Measurements from ENCODE around the gene PSMG4.

The PSMG4 gene

DNA sequence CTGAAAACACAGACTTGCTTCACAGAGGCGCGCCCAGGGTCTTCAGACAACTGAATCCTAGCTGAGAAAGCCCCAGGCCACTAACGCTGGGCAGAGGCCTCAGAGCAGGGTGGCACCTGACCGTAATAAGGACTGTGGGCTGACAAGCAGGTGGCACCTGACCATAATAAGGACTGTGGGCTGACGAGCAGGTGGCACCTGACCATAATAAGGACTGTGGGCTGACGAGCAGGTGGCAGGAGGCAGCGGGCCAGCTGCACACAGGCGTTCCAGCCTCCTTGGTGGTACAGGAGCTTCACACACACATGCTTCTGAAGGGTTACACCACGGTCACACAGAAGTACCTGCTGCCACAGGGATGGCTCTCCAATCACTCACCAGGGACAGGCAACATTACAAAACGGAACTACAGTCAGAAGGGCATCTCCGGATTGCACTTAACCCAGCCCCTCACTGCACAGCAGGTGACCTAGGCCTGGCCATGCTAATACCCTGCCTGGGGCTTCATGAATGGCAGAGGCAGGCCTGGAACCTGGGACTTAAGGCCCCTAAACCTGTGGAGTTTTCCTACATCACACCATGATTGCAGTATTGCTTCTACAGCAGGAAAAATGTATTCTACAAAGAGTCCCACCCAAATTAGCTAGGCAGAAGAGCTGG lies 50.8 kb downstream of the PSMG4 start:
- H3K36me3 ChIP-seq (ENCODE audit: insufficient read depth, low read length): peaks cover 7% of the 10 kb centered on the region
- H3K27me3 ChIP-seq (ENCODE audit: insufficient read depth, low read length): no peaks in the 10 kb centered on the region
- H3K4me1 ChIP-seq (ENCODE audit: insufficient read depth, low read length): no peaks in the 10 kb centered on the region
- H2AFZ ChIP-seq (ENCODE audit: low read depth, low read length): no peak overlapping the region
- H3K9me3 ChIP-seq (ENCODE audit: low read length): peaks cover 14% of the 10 kb centered on the region
- H3K4me3 ChIP-seq (ENCODE audit: low read length): no peak overlapping the region

DNA sequence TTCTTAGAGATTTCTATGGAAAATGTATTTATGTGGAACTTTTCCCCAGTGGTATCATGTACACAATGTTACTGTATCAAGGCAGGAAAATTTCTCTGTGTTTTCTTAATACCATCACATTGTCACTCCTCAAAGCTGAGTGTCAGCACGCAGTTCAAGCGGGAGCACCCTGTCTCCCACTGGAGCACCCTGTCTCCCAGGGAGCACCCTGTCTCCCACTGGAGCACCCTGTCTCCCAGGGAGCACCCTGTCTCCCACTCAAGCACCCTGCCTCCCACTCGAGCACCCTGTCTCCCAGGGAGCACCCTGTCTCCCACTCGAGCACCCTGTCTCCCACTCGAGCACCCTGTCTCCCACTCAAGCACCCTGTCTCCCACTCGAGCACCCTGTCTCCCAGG lies 51.3 kb downstream of the PSMG4 start:
- no peaks in the 10 kb centered on the region for H3K27me3 ChIP-seq (ENCODE audit: insufficient read depth, low read length)
- no peak overlapping the region for H3K4me3 ChIP-seq (ENCODE audit: low read length)
- H2AFZ ChIP-seq (ENCODE audit: low read depth, low read length): no peak overlapping the region
- no peaks in the 10 kb centered on the region for H3K4me1 ChIP-seq (ENCODE audit: insufficient read depth, low read length)
- peaks cover 10% of the 10 kb centered on the region for H3K9me3 ChIP-seq (ENCODE audit: low read length)
- H3K36me3 ChIP-seq (ENCODE audit: insufficient read depth, low read length): peaks cover 7% of the 10 kb centered on the region

DNA sequence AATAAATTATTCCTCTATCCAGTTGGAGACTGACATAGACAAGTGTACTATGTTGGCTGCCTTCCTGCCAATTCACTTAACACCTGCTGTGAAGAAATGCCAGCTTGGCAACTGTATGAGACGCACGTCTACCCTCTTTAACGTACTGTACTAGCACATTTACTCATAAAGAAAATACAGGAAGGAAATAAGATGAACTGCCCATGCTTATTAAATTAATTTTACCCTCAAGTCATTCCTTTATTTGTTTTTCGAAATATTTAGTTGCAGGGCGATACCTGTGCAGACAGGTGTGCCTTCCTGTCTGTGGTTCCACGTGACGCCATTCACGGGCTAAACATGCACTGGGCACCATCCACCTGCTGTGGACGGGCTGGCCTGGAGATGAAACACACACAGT lies 52.0 kb downstream of the PSMG4 start:
- H3K36me3 ChIP-seq (ENCODE audit: insufficient read depth, low read length): peaks cover 10% of the 10 kb centered on the region
- H2AFZ ChIP-seq (ENCODE audit: low read depth, low read length): no peak overlapping the region

DNA sequence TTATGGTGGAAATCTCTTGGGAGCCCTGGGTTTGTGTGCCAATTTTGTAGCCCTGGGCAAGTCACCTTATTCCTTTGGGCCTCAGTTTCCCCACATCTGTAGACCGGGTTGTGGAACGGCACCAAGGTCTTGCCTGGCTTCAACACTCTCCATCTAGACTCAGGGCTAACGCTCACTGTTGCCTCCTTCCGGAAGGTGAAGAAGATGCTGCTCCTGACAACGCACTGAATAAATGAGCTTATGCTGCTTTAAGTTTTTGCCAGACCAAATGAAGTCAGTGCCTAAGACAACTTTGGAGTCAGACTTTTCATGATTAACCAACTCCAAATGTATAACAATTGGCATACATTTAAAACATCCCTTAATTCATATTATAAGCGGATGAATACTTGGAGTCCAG lies 53.1 kb downstream of the PSMG4 start:
- no peaks in the 10 kb centered on the region for H3K4me1 ChIP-seq (ENCODE audit: insufficient read depth, low read length)
- no peak overlapping the region for H3K4me3 ChIP-seq (ENCODE audit: low read length)
- H2AFZ ChIP-seq (ENCODE audit: low read depth, low read length): no peak overlapping the region
- no peaks in the 10 kb centered on the region for H3K27me3 ChIP-seq (ENCODE audit: insufficient read depth, low read length)
- H3K36me3 ChIP-seq (ENCODE audit: insufficient read depth, low read length): peaks cover 14% of the 10 kb centered on the region
- H3K9me3 ChIP-seq (ENCODE audit: low read length): no peaks in the 10 kb centered on the region

More for the DNA sequence above, 52.0 kb downstream of the PSMG4 start:
- no peaks in the 10 kb centered on the region for H3K27me3 ChIP-seq (ENCODE audit: insufficient read depth, low read length)
- H3K9me3 ChIP-seq (ENCODE audit: low read length): peaks cover 6% of the 10 kb centered on the region
- no peaks in the 10 kb centered on the region for H3K4me1 ChIP-seq (ENCODE audit: insufficient read depth, low read length)
- no peak overlapping the region for H3K4me3 ChIP-seq (ENCODE audit: low read length)

DNA sequence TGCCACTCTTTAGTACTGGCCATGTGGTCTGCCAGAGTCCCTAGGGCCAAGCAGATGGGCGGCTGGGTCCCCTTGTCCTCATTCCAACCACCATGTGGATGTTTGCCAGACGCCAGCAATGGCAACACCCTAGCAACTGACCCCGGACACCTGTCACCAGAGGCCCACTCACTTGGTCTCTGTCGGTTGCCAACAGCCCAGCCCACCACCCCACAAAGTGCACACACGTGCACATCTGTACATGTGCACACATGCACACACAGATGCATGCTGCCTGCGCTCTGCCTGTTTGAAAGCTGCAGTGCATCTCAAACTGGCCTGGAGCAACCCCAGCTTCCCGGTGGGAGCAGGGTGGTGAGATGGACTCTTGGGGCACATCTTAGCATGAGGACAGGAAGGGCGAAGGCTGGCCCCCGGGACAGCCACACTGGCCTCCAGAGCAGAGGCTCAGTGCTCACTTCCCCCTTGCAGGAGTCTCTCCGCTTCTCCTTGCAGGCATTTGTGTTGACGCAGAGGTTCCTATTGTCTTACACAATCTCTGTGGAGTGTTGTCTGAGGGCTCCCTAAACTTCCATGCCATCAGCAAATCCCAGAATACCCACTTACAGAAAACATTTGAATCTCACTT lies 54.0 kb downstream of the PSMG4 start:
- no peaks in the 10 kb centered on the region for H3K4me1 ChIP-seq (ENCODE audit: insufficient read depth, low read length)
- no peak overlapping the region for H2AFZ ChIP-seq (ENCODE audit: low read depth, low read length)
- no peak overlapping the region for H3K4me3 ChIP-seq (ENCODE audit: low read length)
- H3K27me3 ChIP-seq (ENCODE audit: insufficient read depth, low read length): no peaks in the 10 kb centered on the region
- H3K9me3 ChIP-seq (ENCODE audit: low read length): no peaks in the 10 kb centered on the region
- peaks cover 13% of the 10 kb centered on the region for H3K36me3 ChIP-seq (ENCODE audit: insufficient read depth, low read length)

DNA sequence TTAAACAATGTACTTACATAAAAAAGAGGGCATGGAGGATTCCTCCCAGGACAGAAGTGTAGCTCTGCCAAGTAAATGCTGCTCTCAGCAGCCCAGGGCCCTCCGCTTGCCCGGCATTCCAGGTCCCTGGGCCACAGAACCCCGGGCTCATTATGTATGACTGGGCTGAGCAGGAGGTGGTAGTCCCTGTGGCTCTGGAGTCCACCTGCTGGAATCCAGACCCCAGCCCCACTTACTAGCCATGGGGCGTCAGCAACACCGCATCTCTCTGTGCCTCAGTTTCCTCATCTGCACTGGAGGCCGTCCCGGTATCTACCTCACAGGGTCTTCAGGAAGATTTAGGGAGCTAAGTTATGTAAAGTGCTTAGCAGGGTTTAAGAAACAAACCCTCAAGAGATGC lies 55.4 kb downstream of the PSMG4 start:
- H3K9me3 ChIP-seq (ENCODE audit: low read length): no peaks in the 10 kb centered on the region
- H3K27me3 ChIP-seq (ENCODE audit: insufficient read depth, low read length): no peaks in the 10 kb centered on the region
- no peak overlapping the region for H2AFZ ChIP-seq (ENCODE audit: low read depth, low read length)
- no peaks in the 10 kb centered on the region for H3K4me1 ChIP-seq (ENCODE audit: insufficient read depth, low read length)
- peaks cover 17% of the 10 kb centered on the region for H3K36me3 ChIP-seq (ENCODE audit: insufficient read depth, low read length)
- no peak overlapping the region for H3K4me3 ChIP-seq (ENCODE audit: low read length)

DNA sequence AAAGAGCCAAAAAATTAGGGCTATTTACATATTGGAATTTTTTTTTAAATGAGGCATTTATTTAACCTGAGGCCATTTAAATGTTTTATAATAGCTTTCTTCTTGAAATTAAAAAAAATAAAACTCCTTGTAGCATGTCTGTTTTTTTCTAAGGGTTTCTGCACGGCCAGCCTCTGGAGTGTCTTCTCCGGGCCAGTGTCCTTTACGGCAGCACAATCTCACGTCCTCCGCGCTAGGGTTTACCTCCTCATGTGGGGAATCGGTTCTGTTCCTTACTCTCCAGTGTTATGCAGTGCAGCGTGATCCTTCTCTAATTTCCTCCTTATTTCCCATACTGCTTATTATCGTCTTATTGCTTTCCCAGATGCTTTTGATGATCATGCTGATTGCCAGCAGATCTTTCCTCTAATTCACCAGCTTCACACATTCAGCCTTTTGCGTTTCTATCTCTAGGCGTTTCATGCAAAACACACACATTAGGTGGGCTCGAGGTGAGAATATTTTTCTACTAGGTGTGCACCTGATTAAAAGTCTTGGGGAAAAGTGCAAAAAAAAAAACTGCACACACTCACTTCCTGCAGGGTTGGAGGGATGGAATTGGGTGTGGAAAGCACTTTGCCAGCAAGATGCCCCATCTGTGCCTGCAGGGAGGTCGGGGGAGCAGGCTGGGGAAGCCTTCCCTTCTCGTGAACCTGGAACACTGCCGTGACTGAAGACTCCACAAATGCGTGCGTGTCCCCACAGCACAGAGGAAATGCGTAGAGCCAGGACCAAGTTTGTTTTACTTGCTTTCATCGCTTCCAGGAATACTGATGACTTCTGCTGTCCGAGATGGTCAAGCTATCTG lies 56.1 kb downstream of the PSMG4 start:
- Histone ChIP-seq H3K4me3 (ENCODE audit: low read length) (no peak overlapping the region), H3K9me3 (ENCODE audit: low read length) (no peaks in the 10 kb centered on the region), H3K27me3 (ENCODE audit: insufficient read depth, low read length) (no peaks in the 10 kb centered on the region), H3K36me3 (ENCODE audit: insufficient read depth, low read length) (peaks cover 17% of the 10 kb centered on the region), H2AFZ (ENCODE audit: low read depth, low read length) (no peak overlapping the region), H3K4me1 (ENCODE audit: insufficient read depth, low read length) (no peaks in the 10 kb centered on the region)

DNA sequence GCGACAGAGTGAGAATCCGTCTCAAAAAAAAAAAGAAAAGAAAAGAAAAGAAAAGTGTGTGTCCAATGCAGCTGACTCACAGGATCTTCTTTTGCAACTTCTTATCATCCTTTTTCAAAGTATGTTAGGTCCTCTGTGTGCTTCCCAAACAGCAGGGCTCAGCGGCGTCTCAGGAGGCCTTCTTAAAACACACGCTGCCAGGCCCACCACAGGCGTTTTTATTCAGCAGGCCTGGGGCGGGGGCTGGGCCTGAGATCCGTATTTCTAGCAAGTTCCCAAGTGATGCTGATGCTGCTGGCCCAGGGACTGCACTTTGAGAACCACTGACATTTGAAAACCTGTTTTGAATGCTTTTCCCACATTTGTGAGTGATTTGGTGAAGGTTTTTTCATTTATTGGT lies 57.1 kb downstream of the PSMG4 start:
- Histone ChIP-seq H2AFZ (ENCODE audit: low read depth, low read length) (no peak overlapping the region), H3K4me1 (ENCODE audit: insufficient read depth, low read length) (no peaks in the 10 kb centered on the region), H3K36me3 (ENCODE audit: insufficient read depth, low read length) (peaks cover 17% of the 10 kb centered on the region), H3K27me3 (ENCODE audit: insufficient read depth, low read length) (no peaks in the 10 kb centered on the region), H3K9me3 (ENCODE audit: low read length) (no peaks in the 10 kb centered on the region), H3K4me3 (ENCODE audit: low read length) (no peak overlapping the region)

DNA sequence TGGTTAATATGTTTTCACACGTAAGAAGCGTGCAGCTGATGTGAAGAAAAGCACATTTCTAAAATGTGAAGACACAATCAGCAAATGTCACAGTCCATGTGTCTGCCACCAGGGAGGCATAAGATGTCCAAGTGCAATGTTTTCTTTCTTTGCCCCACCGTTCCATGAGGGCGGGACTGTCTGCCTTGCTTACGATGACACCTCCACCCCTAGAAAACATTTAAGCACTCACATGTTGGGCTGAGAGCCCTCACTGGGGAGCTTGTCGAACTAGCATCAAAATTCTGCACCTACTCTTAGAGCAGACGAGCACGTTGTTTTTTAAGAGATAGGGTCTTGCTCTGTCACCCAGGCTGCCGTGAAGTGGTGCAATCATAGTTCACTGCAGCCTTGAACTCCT lies 57.6 kb downstream of the PSMG4 start:
- no peaks in the 10 kb centered on the region for H3K9me3 ChIP-seq (ENCODE audit: low read length)
- peaks cover 17% of the 10 kb centered on the region for H3K36me3 ChIP-seq (ENCODE audit: insufficient read depth, low read length)
- H3K27me3 ChIP-seq (ENCODE audit: insufficient read depth, low read length): no peaks in the 10 kb centered on the region
- H3K4me1 ChIP-seq (ENCODE audit: insufficient read depth, low read length): no peaks in the 10 kb centered on the region
- no peak overlapping the region for H2AFZ ChIP-seq (ENCODE audit: low read depth, low read length)
- H3K4me3 ChIP-seq (ENCODE audit: low read length): no peak overlapping the region

DNA sequence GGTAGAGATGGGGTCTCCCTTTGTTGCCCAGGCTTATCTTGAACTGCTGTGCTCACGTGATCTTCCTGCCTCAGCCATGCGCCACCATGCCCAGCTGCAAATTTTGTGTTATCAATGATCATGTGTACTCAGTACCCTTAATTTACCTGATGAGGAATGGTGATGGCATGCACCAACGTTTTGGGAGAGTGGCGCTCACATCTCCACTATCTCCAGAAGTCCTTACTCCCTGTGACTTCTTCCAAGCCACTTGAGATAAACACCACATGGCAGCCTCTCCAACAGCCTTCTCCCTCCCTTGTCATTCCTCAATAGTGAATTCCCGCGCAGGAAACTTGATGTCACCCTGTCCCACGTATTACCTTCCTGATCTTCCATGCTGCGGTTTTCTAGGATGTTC lies 58.1 kb downstream of the PSMG4 start:
- H2AFZ ChIP-seq (ENCODE audit: low read depth, low read length): no peak overlapping the region
- H3K27me3 ChIP-seq (ENCODE audit: insufficient read depth, low read length): no peaks in the 10 kb centered on the region
- H3K4me3 ChIP-seq (ENCODE audit: low read length): no peak overlapping the region
- H3K36me3 ChIP-seq (ENCODE audit: insufficient read depth, low read length): peaks cover 17% of the 10 kb centered on the region
- no peaks in the 10 kb centered on the region for H3K4me1 ChIP-seq (ENCODE audit: insufficient read depth, low read length)
- no peaks in the 10 kb centered on the region for H3K9me3 ChIP-seq (ENCODE audit: low read length)
